AG04450 (cell line): ENCODE measurements around the gene MID1. TPM values are rescaled to one million over a fixed set of nuclear protein-coding genes. Genes with fewer than 3 reads are reported as not detected.

Source experiments
- CTCF ChIA-PET: fragments of 300-600, 350-600 bp; formaldehyde crosslinking; extraction: SDS; loops from one replicate; lab custom pipeline; 2022; ENCODE audit warnings: antibody characterized with exemption, inconsistent platforms; lab: Charles Lee
- POLR2A ChIA-PET: fragments of 350-600 bp; formaldehyde crosslinking; extraction: SDS; loops from one replicate; lab custom pipeline; 2021; ENCODE audit warnings: antibody characterized with exemption, inconsistent platforms; lab: Yijun Ruan, JAX
- DNase-seq: peaks from one replicate; pipeline ENCODE4 v3.0.0-alpha.2; 2011; ENCODE audit warnings: low read depth, low spot score
- H3K27ac ChIP-seq: one replicate; pipeline ENCODE4 v1.5.1; 2012; ENCODE audit warnings: low read depth, low read length, control low read depth
- H3K27me3 ChIP-seq: one replicate; pipeline ENCODE4 v1.6.0; 2012; ENCODE audit warnings: low read length; ENCODE audit not compliant: control insufficient read depth, insufficient read depth
- H3K4me3 ChIP-seq: 2 replicates; pipeline ENCODE4 v1.5.1; 2011; ENCODE audit warnings: mild to moderate bottlenecking, low read depth, low read length, control low read depth
- H3K9me3 ChIP-seq: 2 replicates; pipeline ENCODE4 v1.5.1; 2012; ENCODE audit warnings: low read length; ENCODE audit not compliant: control insufficient read depth, insufficient read depth
- CTCF ChIP-seq: IDR thresholded peaks from 2 replicates; pipeline ENCODE4 v1.5.1; 2011; ENCODE audit warnings: low read depth, low read length, control low read depth, inconsistent platforms
- polyA plus RNA-seq: library from polyadenylated mRNA; depleted of rRNA; stranded (reverse); fragments of >200 nt; gene quantifications from 2 replicates; pipeline ENCODE4 v1.2.3, GENCODE V29; 2011

The MID1 gene
- polyA plus RNA-seq, 1 experiment: 37.5 TPM

- ChIA-PET POLR2A (no interaction called here), CTCF (no interaction called here)
- no peaks in the 10 kb centered on the region for H3K27me3 ChIP-seq
- no peak overlapping the region for H3K27ac ChIP-seq
- no peak for TF ChIP-seq CTCF
- H3K9me3 ChIP-seq: no peaks in the 10 kb centered on the region
- no peak overlapping the region for H3K4me3 ChIP-seq
- DNase-seq: no peak
Measured at GRCh38 chrX:10505726-10506125, 114.7 kb downstream of the MID1 start.

- Histone ChIP-seq H3K4me3 (no peak overlapping the region), H3K27me3 (no peaks in the 10 kb centered on the region), H3K27ac (no peak overlapping the region), H3K9me3 (no peaks in the 10 kb centered on the region)
- DNase-seq: no peak
- TF ChIP-seq CTCF: no peak
- ChIA-PET CTCF (interaction anchor here (1.3 kb wide), 1 partner anchor 9 kb away, joined by 3 read pairs; no protein-coding TSS in a partner anchor), POLR2A (no interaction called here)
Measured at GRCh38 chrX:10502961-10503360, 117.4 kb downstream of the MID1 start.

GRCh38 chrX:10501611-10502010 lies 118.8 kb downstream of the MID1 start:
- Histone ChIP-seq H3K4me3 (no peak overlapping the region), H3K9me3 (no peaks in the 10 kb centered on the region), H3K27me3 (no peaks in the 10 kb centered on the region), H3K27ac (no peak overlapping the region)
- no peak for DNase-seq
- POLR2A ChIA-PET: no interaction called here
- TF ChIP-seq CTCF: no peak
- CTCF ChIA-PET: no interaction called here

- H3K27me3 ChIP-seq: no peaks in the 10 kb centered on the region
- ChIA-PET CTCF (no interaction called here), POLR2A (interaction anchor here (0.6 kb wide), 1 partner anchor 107 kb away, joined by 4 read pairs; no protein-coding TSS in a partner anchor)
- H3K9me3 ChIP-seq: no peaks in the 10 kb centered on the region
- TF ChIP-seq CTCF: no peak
- H3K27ac ChIP-seq: no peak overlapping the region
- no peak overlapping the region for H3K4me3 ChIP-seq
- DNase-seq: peak; percentile 66
Measured at GRCh38 chrX:10496345-10496965, 123.9 kb downstream of the MID1 start.

GRCh38 chrX:10495677-10496076 lies 124.7 kb downstream of the MID1 start:
- Histone ChIP-seq H3K9me3 (no peaks in the 10 kb centered on the region), H3K27ac (no peak overlapping the region), H3K27me3 (no peaks in the 10 kb centered on the region), H3K4me3 (no peak overlapping the region)
- ChIA-PET POLR2A (interaction anchor here (0.6 kb wide), 1 partner anchor 107 kb away, joined by 4 read pairs; no protein-coding TSS in a partner anchor), CTCF (no interaction called here)
- no peak for TF ChIP-seq CTCF
- no peak for DNase-seq
